Anterior cingulate cortex (tissue), 58 donors: ENCODE measurements around the gene VIT.

ENCODE experiments used
- DNase-seq, 58 donors: peaks; one replicate each; lab custom pipeline; 2025; lab: John Stamatoyannopoulos, UW

The VIT gene

GRCh38 chr2:36706021-36706876, 9.7 kb downstream of the VIT start:
- DNase-seq: no peak

GRCh38 chr2:36707050-36707449, 10.5 kb downstream of the VIT start:
- DNase-seq: no peak

- DNase-seq: no peak
Measured at GRCh38 chr2:36708041-36708741, 11.7 kb downstream of the VIT start.

- DNase-seq: no peak
Measured at GRCh38 chr2:36710858-36711515, 14.5 kb downstream of the VIT start.

- DNase-seq: no peak
Measured at GRCh38 chr2:36711741-36712314, 15.3 kb downstream of the VIT start.

- no peak for DNase-seq
Measured at GRCh38 chr2:36713310-36713709, 16.8 kb downstream of the VIT start.

- no peak for DNase-seq
Measured at GRCh38 chr2:36716111-36716510, 19.6 kb downstream of the VIT start.

GRCh38 chr2:36717603-36718266, 21.2 kb downstream of the VIT start:
- DNase-seq: no peak

- DNase-seq: no peak
Measured at GRCh38 chr2:36727550-36727949, 31.0 kb downstream of the VIT start.

- DNase-seq: no peak
Measured at GRCh38 chr2:36729067-36729466, 32.6 kb downstream of the VIT start.

GRCh38 chr2:36731941-36732672, 35.6 kb downstream of the VIT start:
- DNase-seq: no peak

GRCh38 chr2:36732673-36733036, 36.1 kb downstream of the VIT start:
- no peak for DNase-seq

GRCh38 chr2:36733215-36733614, 36.7 kb downstream of the VIT start:
- DNase-seq: no peak

- no peak for DNase-seq
Measured at GRCh38 chr2:36734304-36734703, 37.8 kb downstream of the VIT start.

- no peak for DNase-seq
Measured at GRCh38 chr2:36737131-36737750, 40.7 kb downstream of the VIT start.

- no peak for DNase-seq
Measured at GRCh38 chr2:36740061-36740460, 43.6 kb downstream of the VIT start.

GRCh38 chr2:36741188-36741837, 44.8 kb downstream of the VIT start:
- DNase-seq: no peak

GRCh38 chr2:36743954-36744353, 47.4 kb downstream of the VIT start:
- DNase-seq: no peak

- no peak for DNase-seq
Measured at GRCh38 chr2:36748166-36748565, 51.7 kb downstream of the VIT start.
